ENCODE data around the gene TSPAN9.

GRCh38 chr12:3277306-3277943 lies 200.2 kb downstream of the TSPAN9 start:
- no peak for TF ChIP-seq CTCF (IDR thresholded peaks at IDR 0.05; ENCODE audit: low read length)
- TF ChIP-seq EZH2 (IDR thresholded peaks at IDR 0.05; ENCODE audit: borderline replicate concordance, low read length), result no peak

Measured in OCI-LY1 (cell line).